Measurements from ENCODE around the gene SLC5A9. TPM values are rescaled to one million over a fixed set of nuclear protein-coding genes. Genes with fewer than 3 reads are reported as not detected.

Gene SLC5A9
- total RNA-seq, 1 experiment from 2014 or later = 3.9 TPM

GRCh38 chr1:48230236-48230635, 7.7 kb downstream of the SLC5A9 start:
- Mint-ChIP-seq H3K9me3 (ENCODE audit: unreplicated experiment) (no peaks in the 10 kb centered on the region), H3K27me3 (ENCODE audit: insufficient read depth, unreplicated experiment) (peaks cover 2% of the 10 kb centered on the region), H3K4me3 (ENCODE audit: unreplicated experiment) (no peak overlapping the region), H3K4me1 (ENCODE audit: low read depth, unreplicated experiment) (no peaks in the 10 kb centered on the region), H3K27ac (ENCODE audit: unreplicated experiment) (peak overlapping the region; percentile 29), H3K36me3 (ENCODE audit: insufficient read depth, unreplicated experiment) (no peaks in the 10 kb centered on the region)
- Histone ChIP-seq H3K27me3 (replicated peaks; ENCODE audit: control insufficient read depth, insufficient read depth, low read length) (no peaks in the 10 kb centered on the region), H3K36me3 (ENCODE audit: control insufficient read depth, insufficient read depth, low read length) (no peaks in the 10 kb centered on the region; the same call in none of the 2 replicates), H3K4me3 (ENCODE audit: low read depth, low read length) (no peak overlapping the region), H3K9me3 (no peaks in the 10 kb centered on the region), H3K4me1 (no peaks in the 10 kb centered on the region)
- no peak for TF ChIP-seq CTCF (IDR thresholded peaks at IDR 0.05; ENCODE audit: insufficient read depth in 1 of 2, low read depth in 1 of 2, low read length in 1 of 2, severe bottlenecking in 1 of 2, unreplicated experiment in 1 of 2)
- BruUV-seq (replicated peaks) = no TSS peak
- DNase-seq = no peak
- POLR2A ChIA-PET = no interaction called here
- CTCF ChIA-PET = no interaction called here
- intact Hi-C loops (cut with micrococcal nuclease; ENCODE audit: unreplicated experiment) = no loop called here

GRCh38 chr1:48232722-48233121, 10.2 kb downstream of the SLC5A9 start:
- Mint-ChIP-seq H3K4me1 (ENCODE audit: low read depth, unreplicated experiment) (no peaks in the 10 kb centered on the region), H3K4me3 (ENCODE audit: unreplicated experiment) (no peak overlapping the region), H3K27ac (ENCODE audit: unreplicated experiment) (no peak overlapping the region), H3K36me3 (ENCODE audit: insufficient read depth, unreplicated experiment) (no peaks in the 10 kb centered on the region), H3K9me3 (ENCODE audit: unreplicated experiment) (no peaks in the 10 kb centered on the region), H3K27me3 (ENCODE audit: insufficient read depth, unreplicated experiment) (peaks cover 2% of the 10 kb centered on the region)
- H3K4me3 ChIP-seq (ENCODE audit: low read depth, low read length) = no peak overlapping the region
- no peaks in the 10 kb centered on the region for H3K4me1 ChIP-seq
- CTCF ChIA-PET = no interaction called here
- POLR2A ChIA-PET = no interaction called here
- no peaks in the 10 kb centered on the region; the same call in none of the 2 replicates for H3K36me3 ChIP-seq (ENCODE audit: control insufficient read depth, insufficient read depth, low read length)
- no peak for DNase-seq
- TF ChIP-seq CTCF (IDR thresholded peaks at IDR 0.05; ENCODE audit: insufficient read depth in 1 of 2, low read depth in 1 of 2, low read length in 1 of 2, severe bottlenecking in 1 of 2, unreplicated experiment in 1 of 2) = no peak
- no TSS peak for BruUV-seq (replicated peaks)
- H3K27me3 ChIP-seq (replicated peaks; ENCODE audit: control insufficient read depth, insufficient read depth, low read length) = no peaks in the 10 kb centered on the region
- H3K9me3 ChIP-seq = no peaks in the 10 kb centered on the region
- intact Hi-C loops (cut with micrococcal nuclease; ENCODE audit: unreplicated experiment) = no loop called here

- TF ChIP-seq CTCF (IDR thresholded peaks at IDR 0.05; ENCODE audit: insufficient read depth in 1 of 2, low read depth in 1 of 2, low read length in 1 of 2, severe bottlenecking in 1 of 2, unreplicated experiment in 1 of 2) = no peak
- ChIA-PET CTCF (interaction anchor here (0.6 kb wide), 1 partner anchor 176 kb away, joined by 3 read pairs; no protein-coding TSS in a partner anchor), POLR2A (no interaction called here)
- DNase-seq = no peak
- Mint-ChIP-seq H3K4me3 (ENCODE audit: unreplicated experiment) (no peak overlapping the region), H3K27me3 (ENCODE audit: insufficient read depth, unreplicated experiment) (peaks cover 2% of the 10 kb centered on the region), H3K9me3 (ENCODE audit: unreplicated experiment) (no peaks in the 10 kb centered on the region), H3K4me1 (ENCODE audit: low read depth, unreplicated experiment) (no peaks in the 10 kb centered on the region), H3K27ac (ENCODE audit: unreplicated experiment) (no peak overlapping the region), H3K36me3 (ENCODE audit: insufficient read depth, unreplicated experiment) (no peaks in the 10 kb centered on the region)
- no TSS peak for BruUV-seq (replicated peaks)
- intact Hi-C loops (cut with micrococcal nuclease; ENCODE audit: unreplicated experiment) = no loop called here
- no peaks in the 10 kb centered on the region for H3K4me1 ChIP-seq
- no peaks in the 10 kb centered on the region for H3K9me3 ChIP-seq
- H3K4me3 ChIP-seq (ENCODE audit: low read depth, low read length) = no peak overlapping the region
- H3K36me3 ChIP-seq (ENCODE audit: control insufficient read depth, insufficient read depth, low read length) = no peaks in the 10 kb centered on the region; the same call in 1 of the 2 replicates
- H3K27me3 ChIP-seq (replicated peaks; ENCODE audit: control insufficient read depth, insufficient read depth, low read length) = no peaks in the 10 kb centered on the region
Measured at GRCh38 chr1:48233666-48234485, 11.4 kb downstream of the SLC5A9 start.
